Testis (tissue), 3 donors: ENCODE measurements around the gene PDCL3. TPM values are rescaled to one million over a fixed set of nuclear protein-coding genes. Genes with fewer than 3 reads are reported as not detected.

Source experiments
- DNase-seq: peaks from one replicate; pipeline ENCODE4 v3.0.0-alpha.2; 2019
- H3K27ac ChIP-seq, 2 donors: fragments of 200-600 bp; sonication (generic); one replicate each; pipeline ENCODE4 v1.5.1; 2019
- H3K27me3 ChIP-seq: fragments of 200-600 bp; sonication (generic); one replicate; pipeline ENCODE4 v1.5.1; 2019
- H3K36me3 ChIP-seq: fragments of 200-600 bp; sonication (generic); one replicate; pipeline ENCODE4 v1.5.1; 2017; ENCODE audit warnings: low read depth; ENCODE audit errors: missing control alignments
- H3K4me1 ChIP-seq: fragments of 200-600 bp; sonication (generic); one replicate; pipeline ENCODE4 v1.5.1; 2019
- H3K4me3 ChIP-seq, 2 donors: fragments of 200-600 bp; sonication (generic); one replicate each; pipeline ENCODE4 v1.5.1; 2017 to 2019
- H3K9me3 ChIP-seq: fragments of 200-600 bp; sonication (generic); one replicate; pipeline ENCODE4 v1.5.1; 2017
- CTCF ChIP-seq, 3 experiments: fragments of 450-650 bp in 2 of 3; fragments of 200-600 bp in 1 of 3; sonication (generic) in 1 of 3; IDR thresholded peaks; one replicate each; pipeline ENCODE4 v1.5.1; 2016 to 2019; ENCODE audit warnings: antibody characterized with exemption in 3 of 3, mild to moderate bottlenecking in 2 of 3, moderate library complexity in 1 of 3
- POLR2A ChIP-seq: fragments of 450-650 bp; IDR thresholded peaks from one replicate; pipeline ENCODE4 v1.6.1; 2017; ENCODE audit warnings: antibody characterized with exemption, mild to moderate bottlenecking, moderate library complexity
- WGBS, 2 donors: methylation state at CpG; one replicate each; pipeline ENCODE4 v1.1.5; 2018; 5-methylcytosine and 5-hydroxymethylcytosine counted together
- intact Hi-C: fragments of 100-400 bp; cut with DNase I; formaldehyde crosslinking; loops from one replicate; pipeline ENCODE4 v1.15.1; 2023; ENCODE audit warnings: low total_unique reads
- polyA plus RNA-seq: library from polyadenylated mRNA; stranded (reverse); fragments of 350-450 nt; fragmentation: Illumina TruSeq; extraction: RNeasy Lipid Tissue Mini Kit (QIAGEN cat#74804); gene quantifications from one replicate; pipeline ENCODE4 v1.2.3, GENCODE V29; 2014; ENCODE audit warnings: low read depth, low replicate concordance; ENCODE audit not compliant: insufficient read depth
- total RNA-seq, 2 donors: library from RNA; depleted of rRNA; stranded (reverse); fragments of >200 nt; gene quantifications; one replicate each; pipeline ENCODE4 v1.2.3, GENCODE V29; 2016

The PDCL3 gene
- total and polyA plus RNA-seq, 3 donors from 2014 or later: 26.4 to 35.4 (median 33.3) TPM

- H3K27ac ChIP-seq: no peak overlapping the region
- no peaks in the 10 kb centered on the region for H3K27me3 ChIP-seq
- DNase-seq: no peak
- no peak for TF ChIP-seq POLR2A
- H3K4me3 ChIP-seq: no peak overlapping the region
- no peaks in the 10 kb centered on the region for H3K36me3 ChIP-seq
- H3K4me1 ChIP-seq: no peaks in the 10 kb centered on the region
- 89 to 94% methylated on average over 1 to 3 of the region's 3 CpGs for WGBS, 2 donors
- H3K9me3 ChIP-seq: no peaks in the 10 kb centered on the region
- intact Hi-C loops: no loop called here
Measured at GRCh38 chr2:100620481-100620880, 57.7 kb downstream of the PDCL3 start.

DNA sequence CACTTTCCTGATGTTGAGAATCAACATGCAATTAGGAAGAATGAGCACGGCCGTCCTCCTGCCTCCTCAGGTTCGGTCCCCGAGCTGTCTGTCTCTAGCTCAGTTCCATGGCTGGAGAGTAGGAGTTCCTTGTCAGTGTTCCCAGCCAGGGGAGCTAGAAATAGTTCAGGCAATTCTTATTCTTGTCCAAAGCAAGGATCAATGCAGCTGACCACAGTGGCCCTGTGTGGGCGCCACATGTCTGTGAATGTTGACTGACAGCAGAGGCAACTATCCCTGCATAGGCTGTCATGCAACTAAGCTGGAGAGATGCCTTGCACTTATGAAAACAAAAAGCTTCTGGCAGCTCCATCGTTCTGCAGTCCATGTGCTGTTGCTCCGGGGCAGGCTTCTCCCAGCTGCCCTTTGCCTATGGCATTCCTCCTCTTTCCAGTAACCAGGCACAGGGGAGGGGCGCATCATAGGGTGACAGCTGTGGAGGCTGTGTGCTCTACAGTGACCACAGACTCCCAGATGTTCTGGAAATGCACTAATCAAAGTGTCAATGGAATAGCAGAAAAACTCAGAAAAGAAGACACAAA lies 58.7 kb downstream of the PDCL3 start:
- Histone ChIP-seq H3K36me3 (no peaks in the 10 kb centered on the region), H3K9me3 (no peaks in the 10 kb centered on the region), H3K27ac (no peak overlapping the region), H3K4me1 (no peaks in the 10 kb centered on the region), H3K27me3 (no peaks in the 10 kb centered on the region), H3K4me3 (no peak overlapping the region)
- intact Hi-C loops: no loop called here
- no peak for DNase-seq
- 91 to 92% methylated on average over 8 of the region's 8 CpGs for WGBS, 2 donors
- TF ChIP-seq POLR2A (no peak), CTCF (IDR thresholded peaks at IDR 0.05) (no peak)

DNA sequence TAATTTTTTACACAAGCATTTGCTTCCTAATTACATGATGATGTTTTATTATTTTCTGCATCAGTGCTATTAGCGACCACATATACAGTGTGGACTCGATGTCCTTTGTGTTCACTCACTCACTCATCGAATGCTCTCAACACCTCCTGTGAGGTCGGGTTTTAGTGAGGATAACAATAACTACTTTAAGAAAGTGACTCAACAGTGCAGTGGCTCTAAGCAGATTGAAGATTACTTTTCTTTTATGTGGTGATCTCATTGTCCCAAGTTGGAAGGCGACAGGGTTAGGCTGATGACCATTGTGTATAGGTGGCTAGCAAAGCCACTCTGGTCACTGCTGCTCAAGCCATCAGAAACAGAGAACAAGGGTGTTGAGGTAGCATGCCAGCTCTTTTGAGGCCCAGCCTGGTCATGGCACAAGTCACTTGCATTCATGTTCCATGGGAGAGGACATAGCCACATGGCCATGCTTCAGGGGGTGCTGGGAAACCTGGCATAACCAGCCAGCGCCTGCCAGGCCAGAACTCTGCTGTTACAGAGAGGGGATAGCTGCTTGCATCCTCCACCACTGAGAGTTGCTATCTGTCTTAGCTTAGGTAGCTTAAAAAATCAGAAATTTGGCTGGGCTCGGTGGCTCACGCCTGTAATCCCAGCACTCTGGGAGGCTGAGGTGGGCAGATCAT lies 60.4 kb downstream of the PDCL3 start:
- no peaks in the 10 kb centered on the region for H3K36me3 ChIP-seq
- H3K4me1 ChIP-seq: no peaks in the 10 kb centered on the region
- no peak for DNase-seq
- H3K27me3 ChIP-seq: no peaks in the 10 kb centered on the region
- TF ChIP-seq CTCF (IDR thresholded peaks at IDR 0.05) (no peak), POLR2A (no peak)
- H3K27ac ChIP-seq: no peak overlapping the region
- intact Hi-C loops: no loop called here
- no peaks in the 10 kb centered on the region for H3K9me3 ChIP-seq
- WGBS, 2 donors: 93 to 94% methylated on average over 7 to 8 of the region's 8 CpGs
- H3K4me3 ChIP-seq: no peak overlapping the region

- H3K4me3 ChIP-seq: no peak overlapping the region
- intact Hi-C loops: no loop called here
- DNase-seq: no peak
- H3K4me1 ChIP-seq: no peaks in the 10 kb centered on the region
- H3K27ac ChIP-seq: no peak overlapping the region
- H3K9me3 ChIP-seq: no peaks in the 10 kb centered on the region
- no peaks in the 10 kb centered on the region for H3K36me3 ChIP-seq
- H3K27me3 ChIP-seq: no peaks in the 10 kb centered on the region
- TF ChIP-seq CTCF (IDR thresholded peaks at IDR 0.05): no peak
- TF ChIP-seq POLR2A: no peak
- WGBS, 2 donors: 73 to 85% methylated on average over 2 of the region's 2 CpGs
Measured at GRCh38 chr2:100623930-100624329, 61.1 kb downstream of the PDCL3 start.

DNA sequence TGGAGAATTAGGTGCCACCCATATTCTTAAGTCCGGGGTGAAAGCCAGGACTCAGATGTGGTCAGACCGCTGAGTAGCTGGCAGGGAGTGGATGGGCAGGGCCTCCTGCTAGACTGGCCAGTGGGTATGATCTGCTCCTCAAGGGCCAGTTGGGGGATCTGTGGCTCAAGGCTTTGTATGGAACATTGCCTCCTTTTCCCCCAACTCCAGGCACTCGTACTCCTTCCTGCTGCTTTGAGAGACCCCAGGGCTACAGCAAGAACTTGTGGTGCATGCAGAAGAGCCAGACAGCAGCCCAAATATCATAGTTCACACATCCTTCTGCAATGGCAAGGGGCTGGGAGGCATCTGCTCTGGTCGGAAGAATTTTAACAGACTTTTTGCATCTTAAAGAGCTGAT lies 61.7 kb downstream of the PDCL3 start:
- WGBS, 2 donors: 91 to 96% methylated on average over 4 of the region's 4 CpGs
- Histone ChIP-seq H3K27me3 (no peaks in the 10 kb centered on the region), H3K9me3 (no peaks in the 10 kb centered on the region), H3K36me3 (no peaks in the 10 kb centered on the region), H3K27ac (no peak overlapping the region), H3K4me1 (no peaks in the 10 kb centered on the region), H3K4me3 (no peak overlapping the region)
- DNase-seq: no peak
- TF ChIP-seq CTCF (IDR thresholded peaks at IDR 0.05) (no peak), POLR2A (no peak)
- intact Hi-C loops: no loop called here
